NCI-H2227 (cell line): ENCODE data around the gene WDHD1.
A peak's percentile ranks its signal among the peaks of the same experiment; 100 is the strongest.
"Not testable (repeated sequence)": the region's sequence is repeated elsewhere in the genome, so short reads cannot be mapped to it uniquely, and the experiment has no call there.

Source experiments
- DNase-seq: peaks from one replicate; lab custom pipeline; 2025; ENCODE audit not compliant: unreplicated experiment; lab: John Stamatoyannopoulos, UW

Gene WDHD1, protein sequence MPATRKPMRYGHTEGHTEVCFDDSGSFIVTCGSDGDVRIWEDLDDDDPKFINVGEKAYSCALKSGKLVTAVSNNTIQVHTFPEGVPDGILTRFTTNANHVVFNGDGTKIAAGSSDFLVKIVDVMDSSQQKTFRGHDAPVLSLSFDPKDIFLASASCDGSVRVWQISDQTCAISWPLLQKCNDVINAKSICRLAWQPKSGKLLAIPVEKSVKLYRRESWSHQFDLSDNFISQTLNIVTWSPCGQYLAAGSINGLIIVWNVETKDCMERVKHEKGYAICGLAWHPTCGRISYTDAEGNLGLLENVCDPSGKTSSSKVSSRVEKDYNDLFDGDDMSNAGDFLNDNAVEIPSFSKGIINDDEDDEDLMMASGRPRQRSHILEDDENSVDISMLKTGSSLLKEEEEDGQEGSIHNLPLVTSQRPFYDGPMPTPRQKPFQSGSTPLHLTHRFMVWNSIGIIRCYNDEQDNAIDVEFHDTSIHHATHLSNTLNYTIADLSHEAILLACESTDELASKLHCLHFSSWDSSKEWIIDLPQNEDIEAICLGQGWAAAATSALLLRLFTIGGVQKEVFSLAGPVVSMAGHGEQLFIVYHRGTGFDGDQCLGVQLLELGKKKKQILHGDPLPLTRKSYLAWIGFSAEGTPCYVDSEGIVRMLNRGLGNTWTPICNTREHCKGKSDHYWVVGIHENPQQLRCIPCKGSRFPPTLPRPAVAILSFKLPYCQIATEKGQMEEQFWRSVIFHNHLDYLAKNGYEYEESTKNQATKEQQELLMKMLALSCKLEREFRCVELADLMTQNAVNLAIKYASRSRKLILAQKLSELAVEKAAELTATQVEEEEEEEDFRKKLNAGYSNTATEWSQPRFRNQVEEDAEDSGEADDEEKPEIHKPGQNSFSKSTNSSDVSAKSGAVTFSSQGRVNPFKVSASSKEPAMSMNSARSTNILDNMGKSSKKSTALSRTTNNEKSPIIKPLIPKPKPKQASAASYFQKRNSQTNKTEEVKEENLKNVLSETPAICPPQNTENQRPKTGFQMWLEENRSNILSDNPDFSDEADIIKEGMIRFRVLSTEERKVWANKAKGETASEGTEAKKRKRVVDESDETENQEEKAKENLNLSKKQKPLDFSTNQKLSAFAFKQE

DNA sequence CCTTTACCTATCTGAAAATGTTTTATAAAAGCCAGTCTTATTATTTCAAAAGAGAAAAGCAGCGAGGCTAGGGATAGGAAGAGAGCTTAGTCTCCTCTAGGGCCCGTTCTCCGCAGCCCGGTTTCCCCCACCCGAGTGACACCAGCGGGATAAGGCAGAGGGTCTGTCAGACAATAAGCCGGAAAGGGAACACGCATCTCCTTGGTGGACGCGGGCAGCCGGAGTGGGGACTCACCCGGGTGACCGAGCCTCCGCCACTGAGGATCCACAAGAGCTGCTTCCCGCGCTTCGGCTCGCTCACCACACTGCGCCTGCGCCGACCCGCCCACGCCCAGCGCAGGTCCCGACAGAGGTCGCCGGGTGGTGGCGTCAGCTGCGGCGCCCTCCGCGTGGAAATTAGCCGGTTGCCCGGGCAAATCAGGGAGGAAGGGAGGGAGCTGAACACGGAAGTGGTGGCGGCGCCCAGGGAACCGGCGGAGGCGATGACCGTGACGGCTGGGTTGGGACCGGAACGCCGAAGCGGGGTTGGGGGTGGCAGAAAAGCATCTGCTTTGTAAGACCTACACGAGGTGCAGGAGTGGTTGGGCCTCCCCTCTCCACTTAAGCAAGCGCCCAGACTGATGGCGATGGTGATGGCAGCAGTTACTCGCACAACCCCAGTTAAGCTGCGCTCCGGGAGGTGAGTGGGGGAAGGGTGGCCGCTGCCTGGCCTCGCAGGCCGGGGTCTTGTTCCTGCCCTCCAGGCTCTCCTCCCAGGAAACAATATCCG is at the start of gene WDHD1, which contains the start of gene SOCS4:
WDHD1 (minus strand) TSS at position 307 of the 769 bp plus-strand sequence. CDS start 312 bp downstream, outside the sequence.
SOCS4 (plus strand) TSS at position 444 of the 769 bp plus-strand sequence. CDS start 15,806 bp downstream, outside the sequence.
- DNase-seq, result peak; percentile 96

DNA sequence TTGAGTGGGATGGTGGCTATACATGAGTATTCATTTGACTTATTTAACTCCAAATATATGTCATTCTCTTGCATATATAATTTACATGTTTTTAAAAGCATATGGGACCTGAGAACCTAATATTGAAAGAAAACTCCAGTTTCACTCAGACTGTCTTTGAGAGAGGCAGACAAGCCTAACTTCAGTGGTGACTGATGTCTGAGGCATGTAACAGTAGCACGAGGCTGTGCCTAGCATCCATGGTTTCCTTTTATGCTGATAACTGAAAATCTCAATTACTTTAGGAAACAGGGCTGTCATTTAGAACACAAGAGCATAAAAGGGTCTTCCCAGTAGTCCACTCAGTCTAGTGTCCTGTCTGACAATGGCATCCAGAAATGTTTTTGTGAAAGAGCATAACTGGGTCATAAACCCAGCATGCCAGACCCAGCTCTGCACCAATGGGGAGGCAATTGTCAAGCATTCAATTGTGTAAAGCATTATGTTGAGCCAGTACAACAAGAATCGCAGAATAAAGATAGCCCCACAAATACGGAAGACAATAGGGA is 48.8 kb upstream of the WDHD1 start:
- DNase-seq, result no peak

DNA sequence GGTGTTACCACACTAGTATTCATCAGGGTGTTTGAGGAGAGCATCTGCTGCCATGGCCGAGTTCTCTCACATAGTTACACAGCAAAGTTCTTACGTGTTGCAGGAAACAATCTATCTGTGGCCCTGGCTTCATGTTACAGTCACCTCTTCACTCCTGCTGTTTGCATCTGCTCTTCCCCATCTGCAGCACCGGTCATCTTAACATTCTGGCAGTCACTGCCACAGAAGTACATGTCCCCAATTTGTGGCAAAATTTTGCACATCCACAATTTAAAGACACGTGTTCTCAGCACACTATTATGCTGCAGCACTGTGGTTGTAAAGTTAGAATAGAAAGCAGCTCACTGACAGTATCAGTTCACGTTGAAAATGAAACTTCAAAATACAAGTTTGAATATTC is 47.8 kb upstream of the WDHD1 start:
- no peak for DNase-seq

DNA sequence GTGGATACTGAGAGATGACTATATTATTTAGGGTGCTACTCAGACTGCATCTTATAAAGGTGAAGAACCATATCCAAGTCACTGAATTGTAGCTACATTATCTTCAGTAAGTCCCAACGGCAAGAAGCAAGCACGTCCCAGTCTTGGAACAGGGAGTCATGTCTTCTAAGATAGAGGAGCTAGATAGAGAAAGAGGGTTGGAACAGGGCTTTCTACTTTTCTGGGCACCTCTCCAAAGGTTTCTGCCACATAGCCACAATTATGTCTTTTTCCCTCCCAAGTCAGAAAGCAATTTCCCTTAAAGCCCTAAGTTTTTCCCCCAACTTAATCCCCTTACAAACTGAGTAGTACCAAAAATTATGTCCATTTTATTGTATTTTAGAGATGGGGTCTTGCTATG is 47.0 kb upstream of the WDHD1 start:
- DNase-seq, result no peak

DNA sequence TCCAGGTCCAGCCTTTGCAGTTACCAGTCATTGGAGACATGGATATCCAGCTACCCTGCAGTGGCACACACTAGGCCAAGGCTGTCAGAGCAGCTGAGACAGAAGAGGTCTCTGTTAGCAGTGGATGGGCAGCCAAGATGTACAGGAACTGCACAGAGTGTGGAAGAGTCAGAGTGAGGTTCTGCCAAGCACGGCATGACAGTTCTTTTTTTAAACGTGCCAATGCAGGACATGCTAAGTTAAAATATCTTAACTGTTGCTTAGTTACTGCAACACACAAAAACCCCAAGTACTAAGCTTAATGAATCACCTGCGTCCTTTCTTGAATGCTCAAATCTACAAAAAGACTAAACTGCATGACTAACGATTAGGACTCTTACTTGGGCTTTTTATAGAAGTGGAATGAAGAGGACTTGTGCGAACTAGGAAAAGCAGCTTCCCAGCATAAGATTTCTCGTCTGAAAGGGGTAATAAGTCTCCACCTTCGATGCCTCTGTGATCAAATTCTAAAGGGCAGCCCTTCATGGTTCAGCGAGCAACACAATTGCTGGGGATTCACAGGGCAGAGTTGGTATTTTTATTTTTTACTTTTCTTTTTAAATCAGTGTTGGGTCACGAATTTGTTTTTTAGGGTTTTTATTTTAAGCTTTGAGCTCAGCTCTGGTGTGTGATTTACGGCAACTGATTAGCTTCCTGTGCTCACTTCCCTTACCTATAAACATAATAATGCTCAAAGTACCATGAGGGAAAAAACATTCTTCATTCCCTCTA is 45.2 kb upstream of the WDHD1 start:
- DNase-seq, result peak; percentile 21

DNA sequence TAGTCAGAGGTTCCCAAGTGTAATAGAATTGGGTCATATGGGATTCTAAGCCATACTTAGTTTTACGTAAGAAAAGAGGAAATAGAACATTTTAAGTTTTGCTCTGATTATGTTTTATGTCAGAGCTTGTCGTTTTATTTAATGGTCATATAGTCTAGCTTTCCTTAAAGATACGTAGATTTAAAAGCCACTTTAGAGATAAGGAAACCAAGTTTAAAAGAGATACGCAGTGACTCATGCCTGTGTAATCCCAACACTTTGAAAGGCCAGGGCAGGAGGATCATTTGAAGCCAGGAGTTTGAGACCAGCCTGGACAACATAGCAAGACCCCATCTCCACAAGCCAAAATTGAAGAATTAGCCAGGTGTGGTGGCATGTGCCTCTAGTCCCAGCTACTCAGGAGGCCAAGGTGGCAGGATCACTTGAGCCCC is 44.1 kb upstream of the WDHD1 start:
- no peak for DNase-seq

DNA sequence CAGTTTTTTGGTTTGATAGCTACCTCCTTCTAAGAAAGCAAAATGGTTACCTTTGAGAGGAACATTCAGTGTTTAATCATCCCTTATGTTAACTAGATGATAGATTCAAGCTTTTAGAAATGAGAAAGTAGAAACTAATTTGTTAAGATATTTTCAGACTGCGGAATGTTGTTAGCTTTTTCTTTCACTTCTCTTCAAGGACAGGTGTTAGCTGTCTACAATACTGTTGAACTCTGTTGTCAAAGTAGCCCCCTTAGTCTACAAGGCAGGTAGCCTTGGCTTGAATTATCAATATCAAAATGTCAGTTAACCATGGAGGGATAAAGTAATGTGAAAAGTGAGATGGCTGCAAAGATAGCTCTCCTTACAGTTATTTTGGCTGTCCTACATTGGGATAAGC is 39.3 kb upstream of the WDHD1 start:
- DNase-seq, result no peak

DNA sequence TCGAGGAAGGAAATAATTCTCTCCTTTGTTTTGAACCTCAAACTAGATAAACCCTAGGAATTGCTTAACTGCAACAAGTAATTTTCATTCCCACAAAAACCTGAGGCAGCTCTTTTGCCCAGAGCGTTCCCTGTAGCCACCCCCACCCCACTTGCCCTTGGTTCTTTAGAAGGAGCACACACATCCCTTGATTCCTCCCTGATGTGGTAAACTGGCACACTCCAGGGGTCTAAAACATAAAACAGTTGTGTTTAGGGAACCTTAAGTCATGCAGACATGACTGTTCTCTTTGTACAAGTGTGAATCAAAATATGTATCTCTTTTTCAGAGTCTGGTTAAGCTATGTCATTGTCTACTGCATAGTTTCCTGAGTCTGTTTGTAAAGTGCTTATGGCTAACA is 38.5 kb upstream of the WDHD1 start:
- DNase-seq, result no peak

DNA sequence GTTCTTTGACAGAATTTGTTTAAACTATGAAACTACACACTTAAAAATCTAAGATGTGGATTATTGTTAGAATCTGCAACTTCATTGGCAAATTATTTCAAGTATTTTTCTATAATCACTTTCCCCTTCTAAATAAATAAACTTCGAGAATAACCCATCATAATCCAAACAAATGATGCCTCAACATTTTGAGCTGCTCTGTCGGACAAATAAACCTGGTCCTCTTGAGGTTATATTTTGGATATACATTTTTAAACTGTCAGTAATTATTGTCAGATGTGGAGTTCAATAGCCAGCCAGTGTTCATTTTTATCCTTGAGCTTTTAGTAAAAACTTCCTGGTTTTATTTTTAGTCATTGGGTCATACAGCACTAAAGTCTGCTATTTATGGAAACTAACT is 38.0 kb upstream of the WDHD1 start:
- DNase-seq, result not testable (repeated sequence)

DNA sequence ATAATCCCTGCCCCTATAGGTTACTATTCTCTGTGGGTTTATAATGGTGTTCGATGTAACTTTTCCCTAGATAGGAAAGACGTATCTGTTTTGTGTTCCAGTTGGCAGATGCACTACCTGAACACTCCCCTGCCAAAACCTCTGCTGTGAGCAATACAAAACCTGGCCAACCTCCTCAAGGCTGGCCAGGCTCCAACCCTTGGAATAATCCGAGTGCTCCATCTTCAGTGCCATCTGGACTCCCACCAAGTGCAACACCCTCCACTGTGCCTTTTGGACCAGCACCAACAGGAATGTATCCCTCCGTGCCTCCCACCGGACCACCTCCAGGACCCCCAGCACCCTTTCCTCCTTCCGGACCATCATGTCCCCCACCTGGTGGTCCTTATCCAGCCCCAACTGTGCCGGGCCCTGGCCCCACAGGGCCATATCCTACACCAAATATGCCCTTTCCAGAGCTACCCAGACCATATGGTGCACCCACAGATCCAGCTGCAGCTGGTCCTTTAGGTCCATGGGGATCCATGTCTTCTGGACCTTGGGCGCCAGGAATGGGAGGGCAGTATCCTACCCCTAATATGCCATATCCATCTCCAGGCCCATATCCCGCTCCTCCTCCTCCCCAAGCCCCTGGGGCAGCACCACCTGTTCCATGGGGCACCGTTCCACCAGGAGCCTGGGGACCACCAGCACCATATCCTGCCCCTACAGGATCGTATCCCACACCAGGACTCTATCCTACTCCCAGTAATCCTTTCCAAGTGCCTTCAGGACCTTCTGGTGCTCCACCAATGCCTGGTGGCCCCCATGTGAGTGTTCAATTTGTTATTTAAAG is 35.8 kb upstream of the WDHD1 start:
- DNase-seq, result no peak

DNA sequence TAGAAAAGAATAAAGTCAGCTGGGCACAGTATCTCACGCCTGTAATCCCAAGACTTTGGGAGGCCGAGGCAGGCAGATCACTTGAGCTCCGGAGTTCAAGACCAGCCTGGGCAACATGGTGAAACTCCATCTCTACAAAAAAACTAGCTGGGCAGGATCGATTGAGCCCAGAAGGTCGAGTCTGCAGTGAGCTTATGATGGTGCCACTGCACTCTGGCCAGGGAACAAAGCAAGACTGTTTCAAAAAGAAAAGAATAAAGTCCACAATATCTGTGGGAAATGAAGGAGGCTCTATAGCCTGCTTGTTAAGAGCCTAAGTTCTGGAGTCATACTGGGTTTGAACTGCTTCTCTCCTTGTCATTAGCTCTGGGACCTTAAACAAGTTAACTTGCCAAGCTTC is 32.4 kb upstream of the WDHD1 start:
- no peak for DNase-seq

DNA sequence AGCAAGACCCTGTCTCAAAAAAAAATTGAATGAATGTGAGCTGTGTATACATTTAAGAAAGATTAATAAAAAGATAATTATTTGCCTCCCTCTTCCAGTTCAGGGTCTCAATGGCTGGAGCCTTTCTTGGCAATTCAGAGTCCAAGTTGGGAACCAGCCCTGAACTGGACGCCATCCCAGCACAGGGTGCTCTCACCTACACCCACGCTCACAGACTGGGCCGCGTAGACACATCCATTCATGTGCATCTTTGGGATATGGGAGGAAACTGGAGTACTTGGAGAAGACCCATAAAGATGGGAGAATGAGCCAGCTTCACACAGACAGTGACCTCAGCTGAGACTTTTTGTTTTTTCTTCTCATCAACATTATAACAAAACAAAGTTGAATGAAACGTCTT is 31.0 kb upstream of the WDHD1 start:
- no peak for DNase-seq

DNA sequence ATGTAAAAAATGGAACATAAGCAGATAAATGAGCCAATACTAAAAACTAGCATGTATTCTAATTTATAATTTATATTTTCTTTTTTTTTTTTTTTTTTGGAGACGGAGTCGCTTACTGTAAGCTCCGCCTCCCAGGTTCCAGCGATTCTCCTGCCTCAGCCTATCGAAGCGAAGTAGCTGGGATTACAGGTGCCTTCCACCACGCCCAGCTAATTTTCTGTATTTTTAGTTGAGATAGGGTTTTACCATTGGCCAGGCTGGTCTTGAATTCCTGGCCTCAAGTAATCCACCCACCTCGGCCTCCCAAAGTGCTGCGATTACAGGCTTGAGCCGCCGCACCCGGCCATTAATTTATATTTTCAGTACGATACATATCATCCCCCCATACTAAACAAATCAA is 27.2 kb upstream of the WDHD1 start:
- no peak for DNase-seq

DNA sequence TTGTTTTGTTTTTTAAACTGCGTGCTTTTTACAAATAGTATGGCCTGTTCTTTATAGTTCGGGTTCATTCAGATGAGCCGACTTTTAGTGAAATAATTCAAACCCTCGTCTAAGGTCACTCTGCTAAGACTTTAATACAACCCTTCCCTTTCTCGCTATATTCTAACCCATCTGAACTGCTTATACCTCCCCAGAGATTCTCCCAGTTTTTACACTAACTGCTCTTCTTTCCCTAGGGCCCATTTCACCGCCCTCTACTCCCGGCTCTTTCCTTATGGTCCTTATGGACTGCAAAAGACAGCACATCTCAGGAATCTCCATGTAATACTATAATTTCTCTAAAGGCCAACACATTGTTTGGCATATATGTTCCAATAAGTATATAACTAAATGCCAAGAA is 26.6 kb upstream of the WDHD1 start:
- DNase-seq, result no peak

DNA sequence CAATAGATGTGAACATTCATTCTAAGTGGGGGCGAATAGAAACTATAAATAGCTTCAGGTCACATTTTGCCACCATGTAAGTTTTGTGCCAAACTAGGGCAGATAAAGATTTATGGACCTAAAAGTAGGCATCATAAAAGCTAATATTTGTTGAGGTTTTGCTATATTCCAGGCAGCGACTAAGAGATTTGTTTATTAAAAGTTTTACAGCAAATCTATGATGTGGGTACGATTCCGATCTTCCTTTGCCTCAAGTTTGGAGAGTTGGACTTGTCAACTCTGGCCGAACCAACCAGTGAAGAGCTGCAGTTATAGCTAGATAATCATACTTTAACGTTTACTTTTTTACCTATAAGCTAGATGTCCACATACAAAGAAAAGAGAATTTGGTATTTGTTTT is 26.1 kb upstream of the WDHD1 start:
- no peak for DNase-seq

DNA sequence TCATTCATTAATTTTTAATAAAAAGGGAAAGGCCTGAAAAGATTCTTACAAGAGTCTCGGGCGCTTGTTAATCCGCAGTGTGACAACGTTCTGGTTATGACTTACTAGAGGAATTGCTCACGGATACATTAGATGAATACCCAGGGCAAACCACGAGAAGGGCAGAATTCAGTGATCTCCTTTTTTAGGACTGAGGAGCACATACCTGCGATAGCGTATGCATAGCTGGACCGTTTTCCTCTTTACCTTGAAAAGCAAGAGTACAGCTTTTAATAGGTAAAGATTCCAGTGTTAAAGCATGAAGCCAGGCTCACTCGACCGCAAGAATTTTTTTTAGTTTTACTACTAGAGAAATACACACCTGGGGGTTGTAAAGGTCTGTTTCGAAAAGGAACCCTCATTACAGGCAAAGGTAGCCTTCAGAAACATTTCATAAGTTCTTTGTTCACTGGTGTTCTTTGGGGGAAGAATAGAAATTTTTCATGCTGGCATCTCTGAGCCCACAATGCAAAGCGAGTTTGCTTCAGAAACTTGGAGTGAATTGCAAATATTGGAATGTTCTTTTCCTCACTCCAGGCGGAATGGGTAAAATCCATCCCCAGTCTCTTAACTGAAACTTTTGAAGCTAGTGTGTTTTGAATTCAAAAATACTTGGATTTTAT is 25.5 kb upstream of the WDHD1 start:
- peak; percentile 25 for DNase-seq

DNA sequence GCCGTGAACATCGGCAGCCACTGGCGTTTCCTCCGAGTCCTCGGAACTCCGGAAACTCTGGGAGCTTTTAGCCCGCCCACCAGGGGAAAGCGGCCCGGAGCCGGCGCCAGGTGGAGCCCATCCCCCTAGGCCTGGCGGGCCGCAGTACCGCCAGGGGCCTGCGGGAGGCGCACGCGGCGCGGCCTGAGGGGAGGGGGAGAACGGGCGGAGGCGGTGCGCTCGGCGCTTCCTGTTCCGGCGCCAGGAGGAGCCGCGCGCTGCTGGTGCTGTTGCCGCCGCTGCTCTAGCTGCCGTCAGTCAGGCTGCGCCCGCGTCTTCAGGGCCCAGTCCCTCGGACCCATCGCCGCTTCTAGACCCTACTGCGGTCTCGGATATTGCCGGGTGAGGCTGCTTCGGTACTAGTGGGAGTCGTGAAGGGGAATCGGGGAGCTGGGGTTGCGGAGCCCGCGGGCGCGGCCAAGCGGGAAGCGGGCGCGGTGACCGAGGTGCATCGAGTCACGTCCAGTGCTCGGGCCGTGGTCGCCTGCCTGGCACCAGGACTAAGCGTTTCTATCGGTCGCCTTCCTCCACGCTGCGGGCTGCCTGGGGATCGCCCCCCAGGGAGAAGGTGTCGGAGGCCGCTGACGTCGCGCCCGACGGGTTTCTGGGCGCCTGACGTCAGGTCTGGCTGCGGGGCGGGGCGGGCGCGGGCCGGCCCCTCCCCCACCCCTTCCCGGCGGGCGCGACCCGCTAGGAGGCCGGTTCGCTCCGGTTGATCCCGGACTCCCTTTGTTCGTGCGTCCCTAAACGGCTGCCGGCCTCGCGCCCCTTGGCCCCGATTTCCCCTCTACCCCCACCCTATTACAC is 24.7 kb upstream of the WDHD1 start, which contains the start of gene MAPK1IP1L:
MAPK1IP1L (plus strand) TSS at position 225 of the 846 bp plus-strand sequence. CDS start 10,037 bp downstream, outside the sequence.
- peak; percentile 96 for DNase-seq
